GM19467 (cell line): Measurements from ENCODE around the gene DNAH11.
"Not testable (repeated sequence)": the region's sequence is repeated elsewhere in the genome, so short reads cannot be mapped to it uniquely, and the experiment has no call there.

ENCODE experiments used
- ATAC-seq: cut with Tn5 transposase; IDR thresholded peaks from one replicate; pipeline ENCODE4 v1.9.1; 2021; ENCODE audit warnings: mild to moderate bottlenecking, moderate library complexity; ENCODE audit not compliant: unreplicated experiment

Gene DNAH11

DNA sequence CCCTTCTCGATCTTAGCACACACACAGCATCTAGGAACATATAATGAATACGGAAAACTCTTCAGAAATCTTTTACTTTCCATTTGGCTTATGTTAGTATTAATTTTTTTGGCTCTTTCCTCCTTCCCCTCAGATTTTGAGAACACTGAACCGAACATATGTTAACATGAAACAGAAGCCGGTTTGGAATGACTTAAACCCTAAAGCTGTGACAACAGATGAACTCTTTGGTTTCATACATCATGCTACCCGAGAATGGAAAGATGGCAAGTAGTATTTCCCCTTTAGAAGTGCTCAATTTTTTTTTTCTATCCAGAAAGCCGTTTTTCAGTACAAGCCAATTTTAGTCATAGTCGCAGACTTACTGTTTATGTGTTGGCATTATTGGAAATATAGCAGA lies 164.7 kb downstream of the DNAH11 start:
- ATAC-seq, result no peak

DNA sequence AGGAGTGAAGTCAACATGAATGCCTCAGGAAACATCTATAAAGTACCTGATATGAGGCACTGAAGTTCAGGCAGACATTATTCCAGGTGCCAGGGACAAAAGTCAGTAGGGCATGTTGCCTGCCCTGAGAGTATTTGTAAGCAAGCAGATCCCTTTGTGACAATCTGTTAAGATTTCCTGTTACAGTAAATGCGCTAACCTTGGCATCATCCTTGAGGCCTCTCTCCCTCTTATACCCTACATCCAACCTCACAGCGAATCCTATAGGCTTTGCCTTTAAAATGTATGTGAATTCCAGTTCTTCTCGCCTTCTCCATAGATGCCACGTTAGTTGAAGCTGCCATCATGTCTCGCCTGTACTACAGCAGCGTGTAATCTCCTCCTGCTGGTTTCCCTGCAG lies 165.3 kb downstream of the DNAH11 start:
- no peak for ATAC-seq

DNA sequence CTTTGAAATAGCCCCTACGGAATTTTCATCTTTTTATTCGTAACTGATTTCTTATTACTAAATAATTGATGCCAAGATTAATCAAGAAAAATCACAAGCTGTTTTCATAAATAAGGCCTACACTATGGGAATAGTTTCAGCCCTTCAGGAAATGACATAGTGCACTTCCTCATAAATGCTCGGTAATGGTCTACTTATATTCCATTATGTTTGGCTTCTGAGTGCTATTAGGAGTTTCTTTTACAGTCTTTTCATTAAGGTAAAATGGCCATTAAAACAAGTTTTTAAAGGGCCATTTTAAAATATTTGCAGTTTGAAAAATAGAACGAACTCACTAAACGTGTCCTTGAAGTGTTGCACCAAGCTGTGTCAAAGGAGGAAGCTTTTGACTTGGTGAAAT lies 174.5 kb downstream of the DNAH11 start:
- no peak for ATAC-seq

- no peak for ATAC-seq
These were observed 175.6 kb downstream of the DNAH11 start for GRCh38 chr7:21718391-21718790.

GRCh38 chr7:21719846-21720245 lies 177.0 kb downstream of the DNAH11 start:
- no peak for ATAC-seq

- no peak for ATAC-seq
These were observed 179.5 kb downstream of the DNAH11 start for GRCh38 chr7:21722371-21722770.

DNA sequence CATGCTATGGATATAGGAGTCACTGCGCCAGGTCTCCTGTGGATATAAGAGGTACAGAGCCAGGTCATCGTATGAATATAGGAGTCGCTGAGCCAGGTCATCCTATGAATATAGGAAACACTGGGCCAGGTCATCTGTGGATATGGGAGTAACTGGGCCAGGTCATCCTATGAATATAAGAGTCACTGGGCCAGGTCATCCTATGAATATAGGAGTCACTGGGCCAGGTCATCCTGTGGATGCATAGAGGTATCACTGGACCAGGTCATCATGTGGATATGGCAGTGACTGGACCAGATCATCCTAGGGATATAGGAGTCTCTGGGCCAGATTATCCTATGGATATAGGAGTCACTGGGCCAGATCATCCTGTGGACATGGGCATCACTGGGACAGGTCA lies 181.7 kb downstream of the DNAH11 start:
- no peak for ATAC-seq

- no peak for ATAC-seq
These were observed 187.6 kb downstream of the DNAH11 start for GRCh38 chr7:21730399-21730798.

DNA sequence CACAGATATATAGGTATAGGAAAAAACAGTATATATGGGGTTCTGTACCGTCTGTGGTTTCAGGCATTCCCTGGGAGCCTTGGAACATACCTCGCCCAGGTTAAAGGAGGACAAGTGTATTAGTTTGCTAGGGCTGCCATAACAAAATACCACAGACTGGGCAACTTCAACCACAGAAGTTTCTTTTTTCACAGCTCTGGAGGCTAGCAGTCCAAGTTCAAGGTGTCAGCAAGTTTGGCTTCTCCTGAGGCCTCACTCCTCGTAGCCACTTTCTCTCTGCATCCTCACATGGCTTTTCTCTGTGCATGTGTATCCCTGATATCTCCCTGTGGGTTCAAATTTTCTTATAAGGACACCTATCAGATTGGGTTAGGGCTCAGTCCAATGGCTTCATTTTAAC lies 189.1 kb downstream of the DNAH11 start:
- ATAC-seq, result no peak

GRCh38 chr7:21732956-21733355 lies 190.1 kb downstream of the DNAH11 start:
- ATAC-seq, result not testable (repeated sequence)

- no peak for ATAC-seq
These were observed 191.0 kb downstream of the DNAH11 start for GRCh38 chr7:21733837-21734236.

GRCh38 chr7:21743493-21743892 lies 200.7 kb downstream of the DNAH11 start:
- ATAC-seq, result no peak

DNA sequence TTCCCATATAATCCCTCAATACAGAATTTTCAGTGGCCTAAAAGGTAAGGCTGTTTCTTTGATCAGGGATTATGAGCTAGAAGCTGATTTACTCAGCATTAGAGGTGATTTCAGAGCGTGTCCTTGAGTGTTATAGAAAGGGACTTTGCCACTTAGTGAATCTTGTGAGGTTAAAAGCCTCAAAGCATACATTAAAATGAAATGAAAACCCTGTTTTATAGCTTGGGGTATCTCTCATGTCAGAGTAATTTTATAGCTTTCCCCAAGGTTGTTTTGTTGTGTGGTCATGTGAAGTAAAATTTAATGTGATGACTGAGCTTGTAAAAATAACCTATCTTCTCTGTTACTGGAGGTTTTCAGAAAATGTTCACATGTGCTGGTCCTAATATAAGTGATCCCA lies 204.1 kb downstream of the DNAH11 start:
- ATAC-seq, result no peak

- ATAC-seq, result no peak
These were observed 205.0 kb downstream of the DNAH11 start for GRCh38 chr7:21747806-21748205.

DNA sequence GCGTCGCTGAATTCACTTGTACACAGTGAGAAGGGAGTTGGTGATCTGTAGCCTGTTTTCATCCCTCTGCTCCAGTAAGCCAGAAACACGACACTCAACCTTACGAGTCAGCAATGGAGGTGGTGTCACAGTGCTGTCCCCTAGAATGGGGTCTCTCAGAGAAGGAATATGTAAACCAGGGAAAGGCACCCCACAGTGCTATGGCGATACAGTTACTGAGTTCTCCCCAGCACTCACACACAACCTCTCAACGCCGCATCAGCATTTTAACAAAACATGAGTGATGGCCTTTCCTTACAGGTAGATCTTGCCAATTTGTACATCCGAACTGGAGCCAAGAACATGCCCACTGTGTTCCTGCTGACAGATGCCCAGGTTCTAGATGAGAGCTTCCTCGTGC lies 206.5 kb downstream of the DNAH11 start:
- ATAC-seq, result no peak

GRCh38 chr7:21753071-21753470 lies 210.2 kb downstream of the DNAH11 start:
- ATAC-seq, result no peak

DNA sequence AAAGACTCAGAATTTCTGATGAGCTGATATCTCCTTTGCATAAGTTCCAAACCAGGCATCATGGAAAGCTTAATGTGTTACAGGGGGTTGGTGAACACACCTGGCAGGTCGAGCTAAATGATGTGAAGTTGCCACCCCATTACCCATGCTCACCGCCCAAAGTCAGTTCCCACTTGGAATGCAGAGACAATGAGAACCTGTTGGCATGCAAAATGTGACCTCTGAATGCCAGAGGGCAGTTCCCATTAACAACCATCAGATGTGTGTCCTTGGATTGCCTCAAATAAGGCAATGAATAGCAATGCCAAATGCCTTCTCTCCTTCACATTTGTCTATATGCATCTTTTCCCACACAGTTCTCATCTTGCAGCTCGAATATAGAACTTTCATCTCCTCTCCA lies 212.1 kb downstream of the DNAH11 start:
- no peak for ATAC-seq

GRCh38 chr7:21757537-21758282 lies 214.9 kb downstream of the DNAH11 start:
- ATAC-seq, result no peak

DNA sequence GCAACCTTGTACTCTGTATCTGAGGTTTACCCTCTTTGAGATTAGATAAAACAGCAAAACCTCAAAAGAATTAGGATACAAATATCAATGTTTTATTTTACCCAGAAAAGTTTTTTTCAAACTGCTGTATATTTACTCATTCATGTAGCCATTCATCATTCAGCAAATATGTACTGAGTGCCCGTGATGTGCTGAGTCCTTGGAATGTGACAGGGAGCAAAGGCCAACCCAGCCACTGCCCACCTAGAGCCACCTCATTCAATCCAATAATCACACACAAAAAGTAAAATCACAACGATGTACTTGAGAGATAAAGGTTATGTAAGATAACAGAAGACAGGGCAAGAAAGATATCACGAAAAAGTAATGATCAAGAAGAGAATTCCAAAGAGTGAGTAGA lies 215.4 kb downstream of the DNAH11 start:
- no peak for ATAC-seq

- ATAC-seq, result no peak
These were observed 219.6 kb downstream of the DNAH11 start for GRCh38 chr7:21762469-21762868.

DNA sequence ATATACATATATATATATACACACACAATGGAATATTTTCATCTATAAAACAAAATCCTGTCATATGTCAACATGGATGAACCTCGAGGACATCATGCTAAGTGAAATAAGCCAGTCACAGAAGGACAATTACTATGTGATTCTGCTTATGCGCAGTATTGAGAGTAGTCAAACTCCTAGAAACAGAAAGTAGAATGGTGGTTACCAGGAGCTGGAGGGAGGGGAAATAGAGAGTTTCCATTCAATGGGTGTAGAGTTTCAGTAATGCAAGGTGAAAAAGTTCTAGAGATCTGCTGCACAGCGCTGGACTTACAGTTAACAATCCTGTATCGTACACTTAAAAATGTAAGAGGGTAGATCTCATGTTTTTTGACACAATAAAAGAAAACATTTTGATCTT lies 221.0 kb downstream of the DNAH11 start:
- ATAC-seq, result no peak

DNA sequence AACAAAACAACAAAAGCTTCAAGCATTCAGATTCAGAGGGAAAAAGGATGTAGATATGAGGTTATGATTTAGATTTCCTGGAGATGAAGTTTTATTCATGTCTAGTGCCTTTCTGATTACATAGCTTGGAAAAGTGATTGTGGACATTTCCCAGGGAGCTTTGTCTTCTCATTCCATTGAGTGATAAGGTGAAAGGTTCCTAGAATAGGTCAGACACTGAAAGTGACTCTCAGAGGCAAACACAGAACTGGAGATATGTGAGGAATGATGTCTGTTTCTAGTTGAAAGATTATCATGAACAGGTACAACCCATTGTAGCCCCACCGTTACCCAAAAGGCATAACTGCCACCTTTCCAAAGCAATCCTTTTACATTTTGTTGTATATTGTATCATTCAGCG lies 223.4 kb downstream of the DNAH11 start:
- ATAC-seq, result no peak

GRCh38 chr7:21767300-21767900 lies 224.6 kb downstream of the DNAH11 start:
- no peak for ATAC-seq
